Neural progenitor cell (in vitro differentiated cells): Measurements from ENCODE around the gene OMG.

Experiments
- EZH2 ChIP-seq: fragments of 200-600 bp; sonication (generic); IDR thresholded peaks from 2 replicates; pipeline ENCODE4 v1.6.1; 2017; ENCODE audit warnings: antibody characterized with exemption, mild to moderate bottlenecking, moderate library complexity
- EZH2phosphoT487 ChIP-seq: fragments of 200-600 bp; sonication (generic); IDR thresholded peaks from 2 replicates; pipeline ENCODE4 v1.6.1; 2017; ENCODE audit warnings: antibody characterized with exemption
- TF ChIP-seq, protein P1 (sequence below): fragments of 200-600 bp; sonication (generic); IDR thresholded peaks from 2 replicates; pipeline ENCODE4 v1.5.1; 2017; ENCODE audit warnings: antibody characterized with exemption, mild to moderate bottlenecking

DNA sequence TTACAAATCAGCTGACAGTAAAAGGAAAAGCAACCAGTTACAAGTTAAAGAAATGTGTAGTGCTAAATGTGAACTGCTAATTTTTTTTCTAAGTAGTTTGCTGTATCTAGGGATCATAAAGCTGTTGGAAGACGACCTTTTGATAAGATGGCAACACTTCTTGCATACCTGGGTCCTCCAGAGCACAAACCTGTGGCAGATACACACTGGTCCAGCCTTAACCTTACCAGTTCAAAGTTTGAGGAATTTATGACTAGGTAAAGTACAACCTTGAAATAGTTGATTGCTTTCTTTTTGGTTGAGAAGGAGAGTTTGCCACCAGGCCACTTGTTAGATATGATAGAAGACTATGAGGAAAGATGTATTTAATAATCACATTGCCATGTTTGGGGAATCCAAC lies 35.4 kb downstream of the OMG start:
- TF ChIP-seq EZH2 (no peak), EZH2phosphoT487 (no peak)
- TF ChIP-seq, protein P1, sequence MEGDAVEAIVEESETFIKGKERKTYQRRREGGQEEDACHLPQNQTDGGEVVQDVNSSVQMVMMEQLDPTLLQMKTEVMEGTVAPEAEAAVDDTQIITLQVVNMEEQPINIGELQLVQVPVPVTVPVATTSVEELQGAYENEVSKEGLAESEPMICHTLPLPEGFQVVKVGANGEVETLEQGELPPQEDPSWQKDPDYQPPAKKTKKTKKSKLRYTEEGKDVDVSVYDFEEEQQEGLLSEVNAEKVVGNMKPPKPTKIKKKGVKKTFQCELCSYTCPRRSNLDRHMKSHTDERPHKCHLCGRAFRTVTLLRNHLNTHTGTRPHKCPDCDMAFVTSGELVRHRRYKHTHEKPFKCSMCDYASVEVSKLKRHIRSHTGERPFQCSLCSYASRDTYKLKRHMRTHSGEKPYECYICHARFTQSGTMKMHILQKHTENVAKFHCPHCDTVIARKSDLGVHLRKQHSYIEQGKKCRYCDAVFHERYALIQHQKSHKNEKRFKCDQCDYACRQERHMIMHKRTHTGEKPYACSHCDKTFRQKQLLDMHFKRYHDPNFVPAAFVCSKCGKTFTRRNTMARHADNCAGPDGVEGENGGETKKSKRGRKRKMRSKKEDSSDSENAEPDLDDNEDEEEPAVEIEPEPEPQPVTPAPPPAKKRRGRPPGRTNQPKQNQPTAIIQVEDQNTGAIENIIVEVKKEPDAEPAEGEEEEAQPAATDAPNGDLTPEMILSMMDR, result no peak
